Measurements from ENCODE around the gene MLLT3. TPM values are rescaled to one million over a fixed set of nuclear protein-coding genes. Genes with fewer than 3 reads are reported as not detected.

The MLLT3 gene
- total and polyA plus RNA-seq, 2 of the 8 experiments (the other 6 are each of a cell fraction or from before 2014, with no cell fraction given): 5.9 to 9.6 TPM

DNA sequence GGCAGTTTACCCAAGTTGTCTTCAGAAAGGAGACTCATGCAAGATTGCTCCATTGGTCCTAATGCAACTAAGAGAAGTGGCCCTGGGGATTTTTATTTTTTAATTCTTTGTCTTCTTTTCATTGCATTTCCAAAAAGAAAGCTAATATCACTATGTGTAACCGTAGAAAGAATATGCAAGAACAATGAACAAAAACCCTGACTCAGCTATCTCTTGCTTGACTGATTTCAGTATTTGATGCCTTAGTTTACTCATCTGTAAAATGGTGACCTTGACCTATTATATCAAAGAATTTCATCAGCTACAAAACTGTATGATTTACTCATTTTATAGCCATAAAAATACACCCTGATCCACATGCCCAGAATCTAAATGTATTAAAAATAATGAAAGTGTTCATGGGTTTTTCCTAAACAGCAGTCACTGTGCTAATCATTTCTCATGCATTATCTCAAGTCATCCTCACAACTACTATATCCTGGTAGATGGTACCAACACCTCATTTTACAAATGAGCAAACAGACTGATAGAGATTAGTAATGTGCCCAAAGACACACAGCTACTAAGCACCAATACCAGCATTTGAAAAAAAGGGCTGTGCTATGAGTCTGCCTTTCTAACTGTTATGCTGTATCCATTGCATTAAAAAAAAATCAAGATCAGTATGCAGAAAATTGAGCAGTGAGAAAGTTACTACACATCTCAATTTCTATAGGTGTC lies 185.7 kb downstream of the MLLT3 start:
- H3K9me3 ChIP-seq (ENCODE audit: insufficient read depth in 2 of 2, low read depth in 1 of 2, low read length in 1 of 2): no peaks in the 10 kb centered on the region
- H3K27me3 ChIP-seq (replicated peaks in 1 of 4; ENCODE audit: control insufficient read depth in 3 of 4, extremely low read depth in 1 of 4, insufficient read depth in 3 of 4, low read length in 3 of 4): no peaks in the 10 kb centered on the region
- no peak overlapping the region for H3K14ac ChIP-seq (ENCODE audit: insufficient read length)
- no peak overlapping the region for H2BK120ac ChIP-seq (replicated peaks; ENCODE audit: low read depth, low read length)
- no peak overlapping the region for H2AFZ ChIP-seq (ENCODE audit: low read length)
- ChIA-PET POLR2A (ENCODE audit: partially characterized antibody) (no interaction called here), CTCF (ENCODE audit: partially characterized antibody) (interaction anchor here (1.7 to 1.8 kb wide), 2 partner anchors 19 to 63 kb away, joined by 3 to 5 read pairs; no protein-coding TSS in a partner anchor)
- no peak overlapping the region for H4K8ac ChIP-seq (ENCODE audit: extremely low read depth, insufficient read depth, low read length)
- H2BK20ac ChIP-seq (ENCODE audit: low read length): no peak overlapping the region
- no peak overlapping the region for H3K27ac ChIP-seq (ENCODE audit: low read depth, low read length)
- WGBS, 2 experiments (ENCODE audit: extremely low coverage in 1 of 2, insufficient coverage in 1 of 2, insufficient read length in 1 of 2, insufficient replicate concordance in 2 of 2, low coverage in 1 of 2, low lambda C conversion rate in 2 of 2, missing lambda C conversion rate in 1 of 2): 92% methylated on average over 1 of the region's 1 CpG; no CpG with 5 or more reads in 1 of the 2 experiments
- DNase-seq (ENCODE audit: low read depth in 1 of 2, low spot score in 2 of 2) (no peak), FAIRE-seq (no peak)
- no peak overlapping the region for H3K56ac ChIP-seq (replicated peaks; ENCODE audit: insufficient read length, low read depth, low read length)
- no peak overlapping the region for H3K4ac ChIP-seq (replicated peaks; ENCODE audit: insufficient read length, low read depth, low read length)
- no peak overlapping the region for H2BK5ac ChIP-seq (ENCODE audit: low read depth, low read length)
- no peak overlapping the region for H2BK12ac ChIP-seq (ENCODE audit: low read depth, low read length)
- H4K20me1 ChIP-seq (replicated peaks in 1 of 2; ENCODE audit: control insufficient read depth in 1 of 2, insufficient read depth in 2 of 2, low read length in 2 of 2): no peaks in the 10 kb centered on the region
- H2BK15ac ChIP-seq (ENCODE audit: low read length): no peak overlapping the region
- no peak overlapping the region for H2AK5ac ChIP-seq (ENCODE audit: low read depth, low read length)
- no peak overlapping the region for H4K91ac ChIP-seq (replicated peaks; ENCODE audit: insufficient read length, low read length)
- no peaks in the 10 kb centered on the region; a peak in 1 of 7 replicates for H3K4me1 ChIP-seq (replicated peaks in 1 of 4; ENCODE audit: control insufficient read depth in 3 of 4, insufficient read depth in 4 of 4, low read length in 3 of 4)
- H3K23ac ChIP-seq (ENCODE audit: insufficient read length): no peak overlapping the region
- H4K5ac ChIP-seq (ENCODE audit: insufficient read length, low read depth, low read length): no peak overlapping the region
- no peaks in the 10 kb centered on the region for H3K36me3 ChIP-seq (ENCODE audit: control insufficient read depth in 2 of 4, insufficient read depth in 4 of 4, low read length in 3 of 4)
- TF ChIP-seq MAFK (IDR thresholded peaks at IDR 0.05; ENCODE audit: low read depth, low read length) (peak; percentile 40; the same call in 1 of the 2 replicates), HDAC2 (IDR thresholded peaks at IDR 0.05; ENCODE audit: borderline replicate concordance in 1 of 2, low read depth in 2 of 2, low read length in 2 of 2) (no peak), CBX5 (IDR thresholded peaks at IDR 0.05; ENCODE audit: low read depth, low read length) (no peak)
- H3K18ac ChIP-seq (ENCODE audit: extremely low read depth, low read length): no peak overlapping the region
- no peak overlapping the region for H3K4me2 ChIP-seq (ENCODE audit: insufficient read depth in 1 of 2, low read depth in 2 of 2, low read length in 2 of 2)
- no peaks in the 10 kb centered on the region for H3K79me2 ChIP-seq (ENCODE audit: control insufficient read depth in 1 of 2, insufficient read depth in 2 of 2, low read length in 2 of 2)
- no peak overlapping the region for H3K9ac ChIP-seq (replicated peaks in 1 of 4; ENCODE audit: extremely low read depth in 1 of 4, low read depth in 3 of 4, low read length in 3 of 4)
- no peaks in the 10 kb centered on the region for H3K23me2 ChIP-seq (ENCODE audit: low read depth, low read length)
- no peak overlapping the region for H3K4me3 ChIP-seq (ENCODE audit: extremely low read depth in 1 of 4, insufficient read depth in 2 of 4, low read depth in 3 of 4, low read length in 4 of 4)
- H3K79me1 ChIP-seq (ENCODE audit: low read depth, low read length): no peaks in the 10 kb centered on the region

Measured in H1 (cell line).